HepG2 (cell line): ENCODE measurements around the gene KAZN. TPM values are rescaled to one million over a fixed set of nuclear protein-coding genes. Genes with fewer than 3 reads are reported as not detected.

ENCODE experiments used
- ATAC-seq: fragments of 200-7000 bp; cut with Tn5 transposase; 3 replicates; pipeline ENCODE4 v1.9.1; 2020; ENCODE audit warnings: mild to moderate bottlenecking, moderate library complexity
- BruUV-seq: library from RNA; stranded (reverse); fragments of 400-500 nt; replicated peaks from 2 replicates; lab custom pipeline; 2021; lab: Mats Ljungman, UMichigan
- CTCF ChIA-PET: fragments of 300-600 bp; formaldehyde crosslinking; extraction: SDS; loops from one replicate; lab custom pipeline; 2021; ENCODE audit warnings: low total read pairs, inconsistent platforms, low intra/inter-chr PET ratio; lab: Yijun Ruan, JAX
- POLR2A ChIA-PET: fragments of 350-600 bp; sonication (Branson Sonifier 250); formaldehyde crosslinking; loops from one replicate; lab custom pipeline; 2020; ENCODE audit warnings: antibody characterized with exemption, inconsistent platforms; lab: Yijun Ruan, JAX
- DNase-seq: peaks from one replicate; pipeline ENCODE4 v3.0.0-alpha.2; 2015; ENCODE audit warnings: low spot score
- FAIRE-seq: peaks from 3 replicates; lab custom pipeline; 2011; peaks lifted over from hg19 to GRCh38; lab: Jason Lieb, UNC
- H2AFZ ChIP-seq: one replicate; pipeline ENCODE4 v1.6.1; 2011; ENCODE audit warnings: low read length, inconsistent platforms
- H3K27ac ChIP-seq: fragments of 300-600 bp; 3 replicates; pipeline ENCODE4 v1.8.0; 2011; ENCODE audit warnings: mixed run types, mild to moderate bottlenecking, mixed read lengths, low read length, inconsistent platforms; ENCODE audit not compliant: insufficient read depth; ENCODE audit errors: extremely low read length
- H3K27me3 ChIP-seq, 2 experiments: fragments of 200-600 bp in 1 of 2; 2 replicates in 1 of 2; 3 replicates in 1 of 2; pipeline versions ENCODE4 v1.6.0 to v1.8.0; 2011; ENCODE audit warnings: low read length in 2 of 2, mild to moderate bottlenecking in 2 of 2, moderate library complexity in 2 of 2, inconsistent platforms in 1 of 2; ENCODE audit not compliant: insufficient read depth in 2 of 2, control insufficient read depth in 1 of 2
- H3K36me3 ChIP-seq, 2 experiments: fragments of 200-600 bp in 1 of 2; replicated peaks in 1 of 2; 2 replicates in 1 of 2; 3 replicates in 1 of 2; pipeline versions ENCODE4 v1.5.1 to v1.8.0; 2011; ENCODE audit warnings: low read length in 2 of 2, inconsistent platforms in 1 of 2; ENCODE audit not compliant: insufficient read depth in 2 of 2, control insufficient read depth in 1 of 2
- H3K4me1 ChIP-seq: 2 replicates; pipeline ENCODE4 v1.5.1; 2012; ENCODE audit warnings: low read length, inconsistent platforms; ENCODE audit not compliant: insufficient read depth
- H3K4me2 ChIP-seq: 2 replicates; pipeline ENCODE4 v1.6.0; 2011; ENCODE audit warnings: low read depth, low read length, inconsistent platforms
- H3K4me3 ChIP-seq, 3 experiments: fragments of 200-600 bp in 1 of 3; sonication (generic), shearing (Covaris generic) in 1 of 3; replicated peaks in 1 of 3; 2 replicates each; pipeline ENCODE4 v1.5.1; 2011 to 2016; ENCODE audit warnings: low read length in 3 of 3, inconsistent platforms in 2 of 3, low read depth in 2 of 3, mild to moderate bottlenecking in 2 of 3, control low read depth in 1 of 3, mixed read lengths in 1 of 3; ENCODE audit not compliant: insufficient read depth in 1 of 3
- H3K79me2 ChIP-seq: one replicate; pipeline ENCODE4 v1.6.1; 2011; ENCODE audit warnings: low read length, inconsistent platforms; ENCODE audit not compliant: insufficient read depth
- H3K9ac ChIP-seq: 2 replicates; pipeline ENCODE4 v1.6.0; 2011; ENCODE audit warnings: mild to moderate bottlenecking, low read depth, low read length, inconsistent platforms; ENCODE audit not compliant: insufficient read depth
- H3K9me3 ChIP-seq: 2 replicates; pipeline ENCODE4 v1.5.1; 2012; ENCODE audit warnings: mild to moderate bottlenecking, low read length
- H4K20me1 ChIP-seq: 2 replicates; pipeline ENCODE4 v1.6.0; 2011; ENCODE audit warnings: inconsistent platforms, mild to moderate bottlenecking, low read length, moderate library complexity; ENCODE audit not compliant: insufficient read depth
- CREBL2 ChIP-seq: sonication (generic); formaldehyde crosslinking; IDR thresholded peaks from 2 replicates; pipeline ENCODE4 v1.8.1; 2023; ENCODE audit warnings: missing genetic modification reagents, mild to moderate bottlenecking, borderline replicate concordance
- HNRNPLL ChIP-seq: fragments of 200-400 bp; formaldehyde crosslinking; IDR thresholded peaks from 2 replicates; pipeline ENCODE4 v1.6.1; 2017; ENCODE audit warnings: mild to moderate bottlenecking, low read depth, low read length; ENCODE audit not compliant: poor library complexity, severe bottlenecking
- MXD4 ChIP-seq: IDR thresholded peaks from 2 replicates; pipeline ENCODE4 v1.6.1; 2016; ENCODE audit warnings: mild to moderate bottlenecking, missing biosample characterization, missing genetic modification reagents
- NFKBIZ ChIP-seq: IDR thresholded peaks from 2 replicates; pipeline ENCODE4 v1.6.1; 2018; ENCODE audit warnings: missing genetic modification reagents, missing compliant biosample characterization
- NR2F1 ChIP-seq, 2 experiments: fragments of 450-650 bp in 1 of 2; formaldehyde crosslinking in 1 of 2; IDR thresholded peaks; 2 replicates each; pipeline versions ENCODE4 v1.5.0 to v1.6.1; 2016 to 2020; ENCODE audit warnings: mild to moderate bottlenecking in 1 of 2, missing compliant biosample characterization in 1 of 2, missing genetic modification reagents in 1 of 2, moderate library complexity in 1 of 2
- PRPF4 ChIP-seq: fragments of 200-400 bp; formaldehyde crosslinking; IDR thresholded peaks from 2 replicates; pipeline ENCODE4 v1.6.1; 2016; ENCODE audit warnings: low read length, low read depth; ENCODE audit not compliant: poor library complexity, severe bottlenecking
- TRIM24 ChIP-seq: sonication (generic); formaldehyde crosslinking; IDR thresholded peaks from 2 replicates; pipeline ENCODE4 v1.8.0; 2022; ENCODE audit warnings: mild to moderate bottlenecking, missing genetic modification reagents
- WIZ ChIP-seq: sonication (generic); formaldehyde crosslinking; IDR thresholded peaks from 2 replicates; pipeline ENCODE4 v1.5.1; 2020; ENCODE audit warnings: mild to moderate bottlenecking, missing genetic modification reagents
- ZBTB7B ChIP-seq: sonication (generic); formaldehyde crosslinking; IDR thresholded peaks from 2 replicates; pipeline ENCODE4 v1.4.0; 2020; ENCODE audit warnings: missing genetic modification reagents
- ZFP36 ChIP-seq: fragments of 150-350 bp; IDR thresholded peaks from 2 replicates; pipeline ENCODE4 v1.6.1; 2018; ENCODE audit warnings: borderline replicate concordance, low read length, low read depth; ENCODE audit not compliant: partially characterized antibody
- ZNF432 ChIP-seq: sonication (generic); formaldehyde crosslinking; IDR thresholded peaks from 2 replicates; pipeline ENCODE4 v1.5.0; 2020; ENCODE audit warnings: missing genetic modification reagents, mild to moderate bottlenecking, borderline replicate concordance
- ZNF569 ChIP-seq: sonication (generic); formaldehyde crosslinking; IDR thresholded peaks from 2 replicates; pipeline ENCODE4 v1.5.0; 2020; ENCODE audit warnings: mild to moderate bottlenecking, missing genetic modification reagents, moderate library complexity, borderline replicate concordance
- ZNF782 ChIP-seq: sonication (generic); formaldehyde crosslinking; IDR thresholded peaks from 2 replicates; pipeline ENCODE4 v1.4.0; 2020; ENCODE audit warnings: missing genetic modification reagents, mild to moderate bottlenecking, borderline replicate concordance
- WGBS: methylation state at CpG from one replicate; pipeline ENCODE4 v1.1.6; 2017; ENCODE audit warnings: low lambda C conversion rate; 5-methylcytosine and 5-hydroxymethylcytosine counted together
- in situ Hi-C: cut with HindIII; loops from 2 replicates; pipeline ENCODE4 v1.10.0; 2017; ENCODE audit warnings: low pct_unique_long_range_greater_than_20kb; ENCODE audit not compliant: extremely low pct_ligation_motif_present
- intact Hi-C: fragments of 100-400 bp; cut with micrococcal nuclease; formaldehyde crosslinking; loops from one replicate; pipeline ENCODE4 v1.10.0; 2022; ENCODE audit not compliant: unreplicated experiment
- polyA plus RNA-seq, 8 experiments: library from polyadenylated mRNA; depleted of rRNA in 3 of 8; stranded (reverse) in 7 of 8; unstranded in 1 of 8; fragments of >200 nt; fragmentation: Illumina TruSeq in 4 of 8; extraction: Trizol in 4 of 8; gene quantifications; 2 replicates each; pipeline versions ENCODE4 v1.2.1 to v1.2.3, GENCODE V29; 2011 to 2016; ENCODE audit warnings: low read depth in 4 of 8, missing spikeins in 1 of 8, mixed read lengths in 1 of 8; ENCODE audit not compliant: insufficient read depth in 1 of 8
- total RNA-seq, 5 experiments: library from RNA; depleted of rRNA; stranded (reverse); fragments of >200 nt; fragmentation: Illumina TruSeq; extraction: Trizol; gene quantifications; 2 replicates each; pipeline ENCODE4 v1.2.3, GENCODE V29; 2016; ENCODE audit warnings: low read depth in 1 of 5
- TF ChIP-seq, protein P1 (sequence below): sonication (generic); formaldehyde crosslinking; IDR thresholded peaks from 2 replicates; pipeline ENCODE4 v1.4.0; 2020; ENCODE audit warnings: missing genetic modification reagents
- TF ChIP-seq, protein P2 (sequence below): sonication (generic); formaldehyde crosslinking; IDR thresholded peaks from 2 replicates; pipeline ENCODE4 v1.4.0; 2020; ENCODE audit warnings: mild to moderate bottlenecking, missing genetic modification reagents

The KAZN gene
- total and polyA plus RNA-seq, 2 of the 13 experiments (the other 11 are each of a cell fraction or from before 2014, with no cell fraction given) = 10.4 to 13.5 TPM

- TF ChIP-seq, protein P1, sequence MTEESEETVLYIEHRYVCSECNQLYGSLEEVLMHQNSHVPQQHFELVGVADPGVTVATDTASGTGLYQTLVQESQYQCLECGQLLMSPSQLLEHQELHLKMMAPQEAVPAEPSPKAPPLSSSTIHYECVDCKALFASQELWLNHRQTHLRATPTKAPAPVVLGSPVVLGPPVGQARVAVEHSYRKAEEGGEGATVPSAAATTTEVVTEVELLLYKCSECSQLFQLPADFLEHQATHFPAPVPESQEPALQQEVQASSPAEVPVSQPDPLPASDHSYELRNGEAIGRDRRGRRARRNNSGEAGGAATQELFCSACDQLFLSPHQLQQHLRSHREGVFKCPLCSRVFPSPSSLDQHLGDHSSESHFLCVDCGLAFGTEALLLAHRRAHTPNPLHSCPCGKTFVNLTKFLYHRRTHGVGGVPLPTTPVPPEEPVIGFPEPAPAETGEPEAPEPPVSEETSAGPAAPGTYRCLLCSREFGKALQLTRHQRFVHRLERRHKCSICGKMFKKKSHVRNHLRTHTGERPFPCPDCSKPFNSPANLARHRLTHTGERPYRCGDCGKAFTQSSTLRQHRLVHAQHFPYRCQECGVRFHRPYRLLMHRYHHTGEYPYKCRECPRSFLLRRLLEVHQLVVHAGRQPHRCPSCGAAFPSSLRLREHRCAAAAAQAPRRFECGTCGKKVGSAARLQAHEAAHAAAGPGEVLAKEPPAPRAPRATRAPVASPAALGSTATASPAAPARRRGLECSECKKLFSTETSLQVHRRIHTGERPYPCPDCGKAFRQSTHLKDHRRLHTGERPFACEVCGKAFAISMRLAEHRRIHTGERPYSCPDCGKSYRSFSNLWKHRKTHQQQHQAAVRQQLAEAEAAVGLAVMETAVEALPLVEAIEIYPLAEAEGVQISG (CRISPR knock-in tag) = no peak
- no peak for TF ChIP-seq NFKBIZ (CRISPR knock-in tag)
- no peak for TF ChIP-seq NR2F1 (CRISPR knock-in tag; IDR thresholded peaks at IDR 0.05)
- TF ChIP-seq, all 625 proteins: peak for 0
These were observed 175.0 kb downstream of the KAZN start (continued) for GRCh38 chr1:14773396-14774025.

- CTCF ChIA-PET = no interaction called here
- Histone ChIP-seq H3K4me1 (no peaks in the 10 kb centered on the region), H4K20me1 (no peaks in the 10 kb centered on the region), H3K4me2 (no peak overlapping the region), H3K79me2 (no peaks in the 10 kb centered on the region), H2AFZ (no peak overlapping the region), H3K9ac (no peak overlapping the region), H3K27ac (no peak overlapping the region), H3K36me3 (no peaks in the 10 kb centered on the region), H3K9me3 (no peaks in the 10 kb centered on the region), H3K4me3 (no peak overlapping the region), H3K27me3 (peaks cover 0 to 37% of the 10 kb centered on the region in 2 experiments; a peak in 2 of 5 replicates)
- intact Hi-C loops (no loop called here), in situ Hi-C loops (no loop called here)
- FAIRE-seq (no peak), ATAC-seq (no peak), DNase-seq (no peak)
- no TSS peak for BruUV-seq
- 8% methylated on average over 5 of the region's 5 CpGs for WGBS
- POLR2A ChIA-PET = no interaction called here
- TF ChIP-seq, protein P2, sequence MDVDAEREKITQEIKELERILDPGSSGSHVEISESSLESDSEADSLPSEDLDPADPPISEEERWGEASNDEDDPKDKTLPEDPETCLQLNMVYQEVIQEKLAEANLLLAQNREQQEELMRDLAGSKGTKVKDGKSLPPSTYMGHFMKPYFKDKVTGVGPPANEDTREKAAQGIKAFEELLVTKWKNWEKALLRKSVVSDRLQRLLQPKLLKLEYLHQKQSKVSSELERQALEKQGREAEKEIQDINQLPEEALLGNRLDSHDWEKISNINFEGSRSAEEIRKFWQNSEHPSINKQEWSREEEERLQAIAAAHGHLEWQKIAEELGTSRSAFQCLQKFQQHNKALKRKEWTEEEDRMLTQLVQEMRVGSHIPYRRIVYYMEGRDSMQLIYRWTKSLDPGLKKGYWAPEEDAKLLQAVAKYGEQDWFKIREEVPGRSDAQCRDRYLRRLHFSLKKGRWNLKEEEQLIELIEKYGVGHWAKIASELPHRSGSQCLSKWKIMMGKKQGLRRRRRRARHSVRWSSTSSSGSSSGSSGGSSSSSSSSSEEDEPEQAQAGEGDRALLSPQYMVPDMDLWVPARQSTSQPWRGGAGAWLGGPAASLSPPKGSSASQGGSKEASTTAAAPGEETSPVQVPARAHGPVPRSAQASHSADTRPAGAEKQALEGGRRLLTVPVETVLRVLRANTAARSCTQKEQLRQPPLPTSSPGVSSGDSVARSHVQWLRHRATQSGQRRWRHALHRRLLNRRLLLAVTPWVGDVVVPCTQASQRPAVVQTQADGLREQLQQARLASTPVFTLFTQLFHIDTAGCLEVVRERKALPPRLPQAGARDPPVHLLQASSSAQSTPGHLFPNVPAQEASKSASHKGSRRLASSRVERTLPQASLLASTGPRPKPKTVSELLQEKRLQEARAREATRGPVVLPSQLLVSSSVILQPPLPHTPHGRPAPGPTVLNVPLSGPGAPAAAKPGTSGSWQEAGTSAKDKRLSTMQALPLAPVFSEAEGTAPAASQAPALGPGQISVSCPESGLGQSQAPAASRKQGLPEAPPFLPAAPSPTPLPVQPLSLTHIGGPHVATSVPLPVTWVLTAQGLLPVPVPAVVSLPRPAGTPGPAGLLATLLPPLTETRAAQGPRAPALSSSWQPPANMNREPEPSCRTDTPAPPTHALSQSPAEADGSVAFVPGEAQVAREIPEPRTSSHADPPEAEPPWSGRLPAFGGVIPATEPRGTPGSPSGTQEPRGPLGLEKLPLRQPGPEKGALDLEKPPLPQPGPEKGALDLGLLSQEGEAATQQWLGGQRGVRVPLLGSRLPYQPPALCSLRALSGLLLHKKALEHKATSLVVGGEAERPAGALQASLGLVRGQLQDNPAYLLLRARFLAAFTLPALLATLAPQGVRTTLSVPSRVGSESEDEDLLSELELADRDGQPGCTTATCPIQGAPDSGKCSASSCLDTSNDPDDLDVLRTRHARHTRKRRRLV (CRISPR knock-in tag) = no peak
- TF ChIP-seq ZBTB7B (CRISPR knock-in tag) (no peak), WIZ (CRISPR knock-in tag) (no peak), ZNF782 (CRISPR knock-in tag) (no peak), ZFP36 (no peak), ZNF432 (CRISPR knock-in tag) (no peak), HNRNPLL (no peak), CREBL2 (CRISPR knock-in tag) (no peak), TRIM24 (CRISPR knock-in tag) (no peak), MXD4 (CRISPR knock-in tag) (no peak), ZNF569 (CRISPR knock-in tag) (no peak), PRPF4 (no peak)
These were observed 175.7 kb downstream of the KAZN start for GRCh38 chr1:14774225-14774624.
